ENCODE measurements around the gene SLC45A1. TPM values are rescaled to one million over a fixed set of nuclear protein-coding genes. Genes with fewer than 3 reads are reported as not detected.

The SLC45A1 gene
- total and polyA plus RNA-seq, 9 of the 15 experiments (the other 6 are each of a cell fraction or from before 2014, with no cell fraction given): not detected

- TF ChIP-seq ZNF407 (IDR thresholded peaks at IDR 0.05; ENCODE audit: low read depth) (no peak), NRF1 (conservative IDR thresholded peaks at IDR 0.05 in 1 of 2, IDR thresholded peaks at IDR 0.05 in 1 of 2) (no peak), NFIC (IDR thresholded peaks at IDR 0.05) (no peak), ZNF280B (CRISPR knock-in tag; IDR thresholded peaks at IDR 0.05) (no peak), HDAC8 (tag; IDR thresholded peaks at IDR 0.05) (no peak), NEUROD1 (IDR thresholded peaks at IDR 0.05; ENCODE audit: borderline replicate concordance, low read depth, low read length, partially characterized antibody) (no peak), ZNF24 (IDR thresholded peaks at IDR 0.05) (no peak), CTCF (IDR thresholded peaks at IDR 0.05 in 2 of 3, conservative IDR thresholded peaks at IDR 0.05 in 1 of 3; ENCODE audit: insufficient read depth in 2 of 3, low read depth in 1 of 3, low read length in 3 of 3) (no peak), ZNF77 (CRISPR knock-in tag; IDR thresholded peaks at IDR 0.05) (no peak), ZNF586 (CRISPR knock-in tag; conservative IDR thresholded peaks at IDR 0.05) (no peak), KDM1A (IDR thresholded peaks at IDR 0.05) (no peak), PTTG1 (tag; IDR thresholded peaks at IDR 0.05; ENCODE audit: low read depth) (no peak), PURB (CRISPR knock-in tag; IDR thresholded peaks at IDR 0.05; ENCODE audit: low read depth) (no peak), EHMT2 (IDR thresholded peaks at IDR 0.05) (no peak)
These were observed 18.0 kb upstream of the SLC45A1 start (continued) for GRCh38 chr1:8299963-8300362.

Data from K562 (cell line).